Astrocyte of the cerebellum (primary cell): Measurements from ENCODE around the gene RANBP3L.

Source experiments
- DNase-seq: peaks from one replicate; pipeline ENCODE4 v3.0.0-alpha.2; 2011; ENCODE audit warnings: low read depth
- H3K4me3 ChIP-seq: 2 replicates; pipeline ENCODE4 v1.5.1; 2011; ENCODE audit warnings: mild to moderate bottlenecking, low read depth, low read length, moderate library complexity
- in situ Hi-C: cut with HindIII; loops from 2 replicates; pipeline ENCODE4 v1.10.0; 2017; ENCODE audit warnings: low sequenced_read_pairs
- TF ChIP-seq, protein P1 (sequence below): IDR thresholded peaks from 2 replicates; pipeline ENCODE4 v1.5.1; 2012; ENCODE audit warnings: low read length, low read depth, moderate library complexity, mild to moderate bottlenecking; ENCODE audit errors: missing control alignments

RANBP3L gene

DNA sequence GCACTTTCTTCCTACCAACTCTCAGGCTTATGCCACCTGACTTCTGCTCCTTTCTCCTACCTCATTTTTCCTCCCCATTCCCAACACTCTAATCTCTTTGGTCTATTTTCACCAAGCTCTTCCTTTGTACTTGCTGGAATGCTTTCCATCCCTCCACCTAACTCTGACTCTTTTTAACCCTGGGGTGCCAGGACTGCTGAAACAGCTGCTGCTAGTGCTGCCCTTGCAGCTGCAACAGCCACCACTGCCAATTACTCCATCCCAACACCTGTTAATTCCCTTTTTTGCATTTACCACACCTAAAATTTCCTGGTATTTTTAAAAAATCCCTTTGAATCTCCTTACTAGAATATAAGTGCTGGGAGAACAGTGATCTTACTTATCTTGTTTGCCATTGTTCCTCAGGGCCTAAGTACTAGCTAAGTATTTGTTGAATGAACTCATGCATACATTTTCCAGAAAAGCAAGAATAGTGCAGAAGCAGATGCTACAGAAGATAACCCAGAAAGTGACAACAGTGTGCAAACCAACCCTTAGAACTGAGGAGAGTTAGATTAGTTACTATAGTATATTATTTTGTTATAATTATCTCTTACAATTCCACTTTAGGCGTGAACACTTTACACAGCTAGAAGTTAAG, 71.4 kb downstream of the RANBP3L start:
- TF ChIP-seq, protein P1, sequence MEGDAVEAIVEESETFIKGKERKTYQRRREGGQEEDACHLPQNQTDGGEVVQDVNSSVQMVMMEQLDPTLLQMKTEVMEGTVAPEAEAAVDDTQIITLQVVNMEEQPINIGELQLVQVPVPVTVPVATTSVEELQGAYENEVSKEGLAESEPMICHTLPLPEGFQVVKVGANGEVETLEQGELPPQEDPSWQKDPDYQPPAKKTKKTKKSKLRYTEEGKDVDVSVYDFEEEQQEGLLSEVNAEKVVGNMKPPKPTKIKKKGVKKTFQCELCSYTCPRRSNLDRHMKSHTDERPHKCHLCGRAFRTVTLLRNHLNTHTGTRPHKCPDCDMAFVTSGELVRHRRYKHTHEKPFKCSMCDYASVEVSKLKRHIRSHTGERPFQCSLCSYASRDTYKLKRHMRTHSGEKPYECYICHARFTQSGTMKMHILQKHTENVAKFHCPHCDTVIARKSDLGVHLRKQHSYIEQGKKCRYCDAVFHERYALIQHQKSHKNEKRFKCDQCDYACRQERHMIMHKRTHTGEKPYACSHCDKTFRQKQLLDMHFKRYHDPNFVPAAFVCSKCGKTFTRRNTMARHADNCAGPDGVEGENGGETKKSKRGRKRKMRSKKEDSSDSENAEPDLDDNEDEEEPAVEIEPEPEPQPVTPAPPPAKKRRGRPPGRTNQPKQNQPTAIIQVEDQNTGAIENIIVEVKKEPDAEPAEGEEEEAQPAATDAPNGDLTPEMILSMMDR, result no peak
- DNase-seq, result no peak
- in situ Hi-C loops, result no loop called here
- no peak overlapping the region for H3K4me3 ChIP-seq

DNA sequence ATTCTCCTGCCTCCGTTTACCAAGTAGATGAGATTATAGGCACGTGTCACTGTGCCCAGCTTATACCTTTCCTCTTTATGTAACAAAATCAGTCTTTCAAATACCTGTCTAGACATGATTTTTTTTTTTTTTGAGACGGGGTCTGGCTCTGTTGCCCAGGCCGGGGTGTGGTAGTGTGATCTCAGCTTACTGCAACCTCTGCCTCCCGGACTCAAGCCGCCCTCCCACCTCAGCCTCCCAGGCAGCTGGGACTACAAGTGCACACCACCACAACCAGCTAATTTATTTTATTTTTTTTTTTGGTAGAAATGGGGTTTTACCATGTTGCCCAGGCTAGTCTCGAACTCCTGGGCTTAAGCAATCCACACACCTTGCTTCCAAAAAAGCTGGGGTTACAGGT, 73.2 kb downstream of the RANBP3L start:
- in situ Hi-C loops, result no loop called here
- TF ChIP-seq, protein P1, result no peak

DNA sequence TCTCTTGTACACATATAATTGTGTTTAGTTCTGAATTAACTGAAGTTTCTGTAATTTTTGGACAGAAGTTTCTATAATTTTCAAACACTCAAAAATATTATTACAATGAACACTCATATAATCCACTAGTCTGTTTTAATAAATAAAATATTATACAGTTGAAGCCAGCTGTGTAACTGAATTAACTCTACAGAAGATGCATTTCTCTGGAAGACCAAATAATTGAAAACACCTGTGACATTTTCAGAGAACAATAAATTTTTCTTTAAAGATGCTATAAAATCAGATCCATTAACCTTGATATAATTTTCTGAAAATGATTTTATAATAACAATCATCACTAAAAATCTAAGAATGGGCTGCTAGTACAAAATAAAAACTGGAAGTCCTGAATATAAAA, 74.7 kb downstream of the RANBP3L start:
- TF ChIP-seq, protein P1, result no peak
- in situ Hi-C loops, result no loop called here
- no peak for DNase-seq
- H3K4me3 ChIP-seq, result no peak overlapping the region

More for the DNA sequence above, 73.2 kb downstream of the RANBP3L start:
- DNase-seq, result no peak
- H3K4me3 ChIP-seq, result no peak overlapping the region

DNA sequence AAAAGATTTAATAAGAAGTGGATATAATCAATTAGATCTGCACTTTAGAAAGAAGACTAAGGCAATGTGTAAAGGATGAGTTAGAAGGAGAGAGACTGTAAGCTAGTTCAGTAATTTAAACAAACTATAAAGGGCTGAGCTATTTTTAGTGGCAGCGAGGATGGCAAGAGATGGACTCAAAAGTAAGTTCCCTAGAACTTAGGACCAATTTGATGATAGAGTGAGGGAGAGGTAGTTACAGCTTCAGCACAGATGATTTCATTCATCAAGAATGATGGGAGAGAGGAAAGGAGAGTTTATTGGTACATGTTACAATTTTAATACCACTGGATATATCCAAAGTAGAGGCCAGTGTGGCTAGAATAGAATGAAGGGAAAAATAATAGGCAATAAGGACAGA, 79.1 kb downstream of the RANBP3L start:
- in situ Hi-C loops, result no loop called here
- H3K4me3 ChIP-seq, result no peak overlapping the region
- TF ChIP-seq, protein P1, result no peak
- DNase-seq, result no peak

DNA sequence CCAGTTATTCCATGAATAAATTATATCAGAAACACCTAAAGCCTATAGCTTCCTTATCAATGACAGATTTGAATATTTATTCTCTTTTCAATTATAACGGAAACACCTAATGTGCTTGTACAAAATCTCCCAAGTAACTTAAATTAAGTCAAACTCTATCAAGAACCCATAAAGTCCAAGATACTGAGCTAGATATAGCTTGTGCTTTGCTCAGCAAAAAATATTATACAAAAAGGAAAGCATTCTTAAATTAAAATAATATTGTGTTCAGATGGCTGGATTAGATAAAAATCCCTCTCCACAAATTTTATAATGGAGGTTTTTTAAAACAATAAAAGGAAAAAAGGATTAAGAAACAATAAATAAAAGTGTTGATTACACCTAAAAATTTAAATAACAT, 83.7 kb downstream of the RANBP3L start:
- TF ChIP-seq, protein P1, result no peak
- DNase-seq, result no peak
- H3K4me3 ChIP-seq, result no peak overlapping the region
- in situ Hi-C loops, result no loop called here

DNA sequence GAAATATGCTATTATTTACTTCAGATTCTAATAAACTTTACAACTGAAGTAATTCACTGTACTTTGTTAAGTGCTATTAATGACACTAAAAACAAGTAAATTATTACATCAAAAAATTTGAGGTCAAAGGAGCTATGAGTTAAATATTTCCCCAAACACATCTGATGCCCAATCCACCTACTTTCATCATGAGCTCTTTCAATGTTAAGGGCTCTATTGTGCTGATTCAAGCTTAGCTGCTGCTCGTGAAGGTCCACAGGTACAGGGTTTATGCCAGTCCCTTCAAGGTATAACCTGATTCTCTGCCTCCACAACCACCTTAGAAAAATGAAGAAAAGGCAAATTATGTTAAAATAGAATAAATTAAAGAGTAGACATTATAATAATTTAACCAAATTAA, 84.1 kb downstream of the RANBP3L start:
- no peak overlapping the region for H3K4me3 ChIP-seq
- DNase-seq, result no peak
- TF ChIP-seq, protein P1, result no peak
- in situ Hi-C loops, result no loop called here
